GM18870 (cell line): ENCODE results near the gene OR4C3.
"Not testable (repeated sequence)": the region's sequence is repeated elsewhere in the genome, so short reads cannot be mapped to it uniquely, and the experiment has no call there.

Experiments
- ATAC-seq: cut with Tn5 transposase; IDR thresholded peaks from one replicate; pipeline ENCODE4 v1.9.1; 2021; ENCODE audit warnings: moderate library complexity; ENCODE audit not compliant: unreplicated experiment

OR4C3 gene

DNA sequence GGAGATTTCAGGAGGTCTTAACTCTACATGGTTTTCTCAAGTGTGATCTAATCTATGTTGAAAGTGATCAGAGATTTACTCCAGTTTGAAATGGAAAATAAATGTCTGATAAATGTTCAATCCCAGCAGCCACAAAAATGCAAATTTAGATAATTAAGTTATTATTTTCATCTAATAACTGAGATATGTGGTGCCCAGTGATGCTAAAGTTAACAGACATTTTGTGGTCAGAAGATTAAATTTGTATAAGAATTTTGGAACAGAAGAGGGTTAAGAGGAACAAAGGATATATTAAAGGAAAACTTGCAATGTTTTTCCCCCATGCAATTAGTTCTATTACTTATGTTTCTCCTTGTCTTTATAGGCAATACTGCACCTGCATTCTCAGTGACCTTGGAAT, at the start of gene OR4C3:
TSS of gene OR4C3 (plus strand) at position 301 of the 400 bp plus-strand sequence. CDS start 102 bp downstream, outside the sequence.
- ATAC-seq, result not testable (repeated sequence)

DNA sequence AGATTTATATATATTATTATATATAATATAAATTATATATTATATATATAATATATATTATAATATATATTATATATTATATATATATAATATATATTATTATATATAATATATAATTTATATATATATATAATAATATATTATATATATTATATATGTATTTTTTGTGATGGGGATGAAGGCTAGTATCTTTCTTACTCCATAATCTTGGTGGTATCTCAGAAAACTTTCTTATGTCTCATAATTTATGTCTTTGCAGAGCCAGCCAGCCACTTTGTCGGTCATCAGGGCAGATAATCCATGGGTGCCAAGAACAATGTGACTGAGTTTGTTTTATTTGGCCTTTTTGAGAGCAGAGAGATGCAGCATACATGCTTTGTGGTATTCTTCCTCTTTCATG, 18.8 kb upstream of the OR4C3 start, which contains the start of gene OR4S1:
TSS of gene OR4S1 (plus strand) at position 301 of the 400 bp plus-strand sequence. CDS start at position 301, 0 bp downstream.
- no peak for ATAC-seq

DNA sequence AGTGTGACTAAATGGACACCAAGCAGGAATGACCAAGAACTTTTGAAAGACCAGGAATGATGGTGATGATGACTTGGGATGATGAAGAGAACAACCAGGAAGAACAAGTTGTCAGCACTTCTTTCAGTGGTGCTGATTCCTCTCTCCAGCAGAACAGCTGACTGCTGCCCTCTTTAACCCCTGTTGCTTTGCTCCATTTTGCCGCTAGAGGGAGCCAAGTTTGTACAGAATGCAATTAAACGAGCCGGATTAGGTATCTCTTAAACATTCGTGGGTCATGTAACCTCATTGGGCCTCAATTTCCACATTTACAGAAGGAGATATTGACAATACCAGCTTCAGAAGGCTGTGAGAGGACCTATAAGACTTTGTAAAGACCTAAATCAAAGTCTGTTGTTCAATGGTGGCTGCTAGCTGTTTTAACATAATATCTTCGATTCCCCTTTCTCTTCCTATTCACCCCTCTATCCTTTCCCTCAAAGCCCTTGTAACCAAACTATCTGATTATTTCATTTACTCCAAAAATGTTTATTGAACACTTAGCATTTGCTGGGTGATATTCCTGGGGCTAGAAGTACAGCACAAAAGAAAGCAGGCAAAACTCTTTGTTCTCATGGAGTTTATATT, 16.8 kb upstream of the OR4C3 start:
- peak; percentile 92 for ATAC-seq

DNA sequence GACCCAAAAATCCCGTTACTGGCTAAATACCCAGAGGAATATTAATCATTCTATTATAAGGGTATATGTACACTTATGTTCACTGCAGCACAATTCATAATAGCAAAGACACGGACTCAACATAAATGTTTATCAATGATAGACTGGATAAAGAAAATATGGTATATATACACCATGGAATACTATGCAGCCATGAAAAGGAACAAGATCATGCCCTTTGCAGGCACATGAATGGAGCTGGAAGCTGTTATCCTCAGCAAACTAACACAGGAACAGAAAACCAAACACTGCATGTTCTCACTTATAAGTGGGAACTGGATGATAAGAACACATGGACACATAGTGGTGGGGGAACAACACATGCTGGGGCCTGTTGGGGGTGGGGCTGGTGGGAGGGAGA, 11.1 kb upstream of the OR4C3 start:
- ATAC-seq, result not testable (repeated sequence)

DNA sequence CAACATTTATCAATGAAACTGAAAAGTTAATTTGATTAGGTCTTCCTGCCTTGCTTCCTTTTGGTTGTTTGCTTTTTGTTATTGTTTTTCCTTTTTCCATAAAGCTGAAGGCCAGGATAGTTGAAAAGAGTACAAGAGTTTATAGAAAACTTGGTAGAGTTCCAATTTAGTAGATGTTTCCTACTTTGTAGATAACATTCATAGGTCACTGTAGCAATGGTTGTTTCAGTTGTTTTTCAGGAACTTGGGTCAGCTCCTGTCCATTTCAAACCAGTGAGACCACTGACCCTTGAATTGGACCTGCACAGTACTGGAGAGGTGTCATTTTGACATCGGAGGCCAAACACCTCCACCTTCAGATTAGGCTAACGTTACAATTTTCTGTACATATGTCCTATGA, 4.9 kb upstream of the OR4C3 start:
- ATAC-seq, result not testable (repeated sequence)

DNA sequence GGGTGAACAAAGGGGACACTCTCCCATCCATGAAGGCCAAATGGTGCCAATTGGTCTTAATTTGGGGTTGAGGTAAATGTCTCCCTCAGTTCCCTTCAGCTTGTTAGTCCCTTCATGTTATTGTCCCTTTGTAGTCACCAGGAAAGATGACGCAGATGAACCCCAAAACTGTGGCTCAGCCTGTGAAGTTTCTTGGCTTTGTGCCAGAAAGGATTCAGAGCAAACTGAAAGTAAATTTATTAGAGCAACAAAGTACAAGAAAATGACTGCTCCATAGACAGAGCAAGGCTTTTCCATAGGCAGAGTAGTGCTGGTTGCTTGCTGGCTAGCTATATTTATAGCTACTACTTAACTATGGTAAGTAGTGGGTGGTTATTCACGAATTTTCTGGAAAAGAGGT, 16.7 kb downstream of the OR4C3 start:
- no peak for ATAC-seq

DNA sequence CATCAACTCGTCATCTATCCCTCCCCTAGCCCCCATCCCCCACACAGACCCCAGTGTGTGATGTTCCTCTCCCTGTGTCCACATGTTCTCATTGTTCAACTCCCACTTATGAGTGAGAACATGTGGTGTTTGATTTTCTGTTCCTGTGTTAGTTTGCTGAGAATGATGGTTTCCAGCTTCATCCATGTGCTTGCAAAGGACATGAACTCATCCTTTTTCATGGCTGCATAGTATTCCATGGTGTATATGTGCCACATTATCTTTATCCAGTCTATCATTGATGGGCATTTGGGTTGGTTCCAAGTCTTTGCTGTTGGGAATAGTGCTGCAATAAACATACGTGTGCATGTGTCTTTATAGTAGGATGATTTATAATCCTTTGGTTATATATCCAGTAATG, 17.8 kb downstream of the OR4C3 start:
- ATAC-seq, result not testable (repeated sequence)

DNA sequence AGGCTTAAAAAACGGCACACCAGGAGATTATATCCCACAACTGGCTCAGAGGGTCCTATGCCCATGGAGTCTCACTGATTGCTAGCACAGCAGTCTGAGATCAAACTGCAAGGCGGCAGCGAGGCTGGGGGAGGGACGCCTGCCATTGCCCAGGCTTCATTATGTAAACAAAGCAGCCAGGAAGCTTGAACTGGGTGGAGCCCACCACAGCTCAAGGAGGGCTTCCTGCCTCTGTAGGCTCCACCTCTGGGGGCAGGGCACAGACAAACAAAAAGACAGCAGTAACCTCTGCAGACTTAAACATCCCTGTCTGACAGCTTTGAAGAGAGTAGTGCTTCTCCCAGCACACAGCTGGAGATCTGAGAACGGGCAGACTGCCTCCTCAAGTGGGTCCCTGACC, 21.6 kb downstream of the OR4C3 start:
- ATAC-seq, result not testable (repeated sequence)

DNA sequence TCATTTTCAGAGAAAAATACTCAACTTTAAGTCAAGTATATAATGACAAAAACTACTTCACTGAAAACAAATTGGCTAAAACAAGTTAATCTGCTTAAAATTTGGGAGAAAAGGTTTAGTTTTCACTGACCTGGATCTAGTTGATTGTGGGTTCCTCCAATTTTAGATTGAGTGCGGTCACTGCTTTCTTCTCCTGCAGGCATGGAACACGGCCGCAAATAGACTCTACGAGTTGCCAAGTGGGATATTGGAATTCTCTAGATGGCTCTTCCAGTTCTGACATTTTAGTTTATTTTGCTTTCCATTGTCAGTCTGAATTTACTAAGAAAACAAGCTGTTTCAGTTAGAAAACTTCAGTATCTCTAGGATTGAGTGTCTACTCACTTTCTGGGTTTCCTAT, 29.3 kb downstream of the OR4C3 start:
- ATAC-seq, result no peak

DNA sequence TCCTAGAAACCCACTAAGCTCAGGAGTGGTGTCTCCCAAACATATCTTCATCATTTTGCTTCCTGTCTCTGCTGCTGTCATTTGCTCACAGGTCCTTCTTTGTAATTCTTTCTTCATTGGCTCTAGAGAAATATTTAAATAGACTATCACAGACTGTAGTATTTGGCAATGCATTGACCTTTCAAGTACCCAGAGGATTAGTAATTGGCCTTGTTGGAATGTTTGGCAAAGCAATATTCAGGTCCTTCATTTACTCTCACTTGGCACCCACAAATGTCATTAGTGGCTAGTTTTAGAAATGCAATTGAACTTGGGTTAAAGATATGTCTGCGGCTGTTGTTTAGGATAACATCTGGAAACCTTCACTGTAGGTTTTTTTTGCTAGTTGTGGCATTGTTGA, 30.0 kb downstream of the OR4C3 start:
- no peak for ATAC-seq

DNA sequence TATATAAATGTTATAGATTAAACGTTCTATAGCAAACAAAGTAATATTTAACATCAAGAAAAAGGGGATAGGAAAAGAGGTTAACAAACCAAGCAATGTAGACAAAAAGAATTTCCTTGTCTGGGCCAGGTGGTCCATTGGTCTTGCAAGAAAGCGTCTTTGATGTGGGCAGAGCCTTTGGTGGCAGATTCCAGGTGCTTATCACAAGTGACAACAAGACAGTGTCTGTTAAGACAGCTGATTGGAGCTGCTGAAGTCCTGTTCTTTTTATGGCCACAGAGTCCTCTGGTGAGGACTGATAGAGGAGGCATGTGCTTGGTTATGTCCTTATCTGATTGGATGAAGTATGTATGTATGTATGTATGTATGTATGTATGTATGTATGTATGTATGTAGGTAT, 36.6 kb downstream of the OR4C3 start:
- ATAC-seq, result not testable (repeated sequence)

DNA sequence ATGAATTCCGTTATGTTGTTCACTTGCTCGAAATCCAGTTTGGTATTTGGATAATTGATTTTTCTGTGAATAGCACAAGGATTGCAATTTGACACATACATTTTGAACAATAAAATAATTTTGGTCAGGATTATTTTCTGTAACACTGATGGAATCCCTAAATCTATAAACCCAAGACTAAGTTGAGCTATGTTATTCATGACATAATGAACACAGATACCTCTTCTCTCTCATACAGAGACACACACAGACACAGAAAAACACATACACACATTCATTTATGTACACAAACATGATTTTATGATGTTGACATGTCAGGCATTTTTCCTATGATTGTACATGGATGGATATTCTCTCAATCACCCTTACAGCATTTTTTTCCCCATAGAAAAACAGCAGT, 41.6 kb downstream of the OR4C3 start, which contains the start of gene OR4C5:
TSS of gene OR4C5 (minus strand) at position 101 of the 400 bp plus-strand sequence. CDS start at position 101, 0 bp downstream.
- no peak for ATAC-seq
